ENCODE data around the gene DNM3. TPM values are rescaled to one million over a fixed set of nuclear protein-coding genes. Genes with fewer than 3 reads are reported as not detected.

The DNM3 gene
- total RNA-seq, 1 donor from 2014 or later = 7.7 TPM

GRCh38 chr1:171966426-171967220 lies 125.3 kb downstream of the DNM3 start:
- Mint-ChIP-seq H3K36me3 (ENCODE audit: low read depth, unreplicated experiment) (no peaks in the 10 kb centered on the region), H3K4me1 (ENCODE audit: unreplicated experiment) (peaks cover 3% of the 10 kb centered on the region), H3K9me3 (ENCODE audit: unreplicated experiment) (no peaks in the 10 kb centered on the region), H3K4me3 (ENCODE audit: unreplicated experiment) (no peak overlapping the region), H3K27ac (ENCODE audit: unreplicated experiment) (no peak overlapping the region), H3K27me3 (ENCODE audit: unreplicated experiment) (no peaks in the 10 kb centered on the region)
- TF ChIP-seq, protein P1, sequence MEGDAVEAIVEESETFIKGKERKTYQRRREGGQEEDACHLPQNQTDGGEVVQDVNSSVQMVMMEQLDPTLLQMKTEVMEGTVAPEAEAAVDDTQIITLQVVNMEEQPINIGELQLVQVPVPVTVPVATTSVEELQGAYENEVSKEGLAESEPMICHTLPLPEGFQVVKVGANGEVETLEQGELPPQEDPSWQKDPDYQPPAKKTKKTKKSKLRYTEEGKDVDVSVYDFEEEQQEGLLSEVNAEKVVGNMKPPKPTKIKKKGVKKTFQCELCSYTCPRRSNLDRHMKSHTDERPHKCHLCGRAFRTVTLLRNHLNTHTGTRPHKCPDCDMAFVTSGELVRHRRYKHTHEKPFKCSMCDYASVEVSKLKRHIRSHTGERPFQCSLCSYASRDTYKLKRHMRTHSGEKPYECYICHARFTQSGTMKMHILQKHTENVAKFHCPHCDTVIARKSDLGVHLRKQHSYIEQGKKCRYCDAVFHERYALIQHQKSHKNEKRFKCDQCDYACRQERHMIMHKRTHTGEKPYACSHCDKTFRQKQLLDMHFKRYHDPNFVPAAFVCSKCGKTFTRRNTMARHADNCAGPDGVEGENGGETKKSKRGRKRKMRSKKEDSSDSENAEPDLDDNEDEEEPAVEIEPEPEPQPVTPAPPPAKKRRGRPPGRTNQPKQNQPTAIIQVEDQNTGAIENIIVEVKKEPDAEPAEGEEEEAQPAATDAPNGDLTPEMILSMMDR (IDR thresholded peaks at IDR 0.05; ENCODE audit: unreplicated experiment) = no peak
- DNase-seq (ENCODE audit: low spot score) = no peak

DNA sequence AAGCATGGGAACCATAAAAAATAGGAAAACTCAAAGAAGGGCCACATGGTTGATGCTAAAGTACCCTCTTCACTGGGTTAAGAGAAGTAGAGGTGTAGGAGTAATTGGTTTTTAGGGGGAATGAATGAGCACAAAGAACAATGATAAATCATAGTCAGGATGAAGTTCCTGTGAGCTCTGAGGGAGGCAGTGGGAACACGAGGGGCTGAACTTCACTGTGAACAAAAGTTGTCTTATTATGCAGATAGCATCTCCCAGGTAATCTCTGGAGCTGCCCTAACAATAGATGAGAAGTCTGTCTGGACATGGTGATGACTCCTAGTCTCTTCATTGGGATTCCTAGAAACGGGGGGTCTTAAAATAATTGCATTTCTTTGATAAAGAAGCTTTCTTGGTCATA lies 127.9 kb downstream of the DNM3 start:
- DNase-seq (ENCODE audit: low spot score) = no peak
- peaks cover 3% of the 10 kb centered on the region for H3K4me1 Mint-ChIP-seq (ENCODE audit: unreplicated experiment)
- TF ChIP-seq, protein P1 (IDR thresholded peaks at IDR 0.05; ENCODE audit: unreplicated experiment) = no peak
- H3K27ac Mint-ChIP-seq (ENCODE audit: unreplicated experiment) = no peak overlapping the region
- no peak overlapping the region for H3K4me3 Mint-ChIP-seq (ENCODE audit: unreplicated experiment)
- H3K36me3 Mint-ChIP-seq (ENCODE audit: low read depth, unreplicated experiment) = no peaks in the 10 kb centered on the region
- H3K9me3 Mint-ChIP-seq (ENCODE audit: unreplicated experiment) = no peaks in the 10 kb centered on the region
- no peaks in the 10 kb centered on the region for H3K27me3 Mint-ChIP-seq (ENCODE audit: unreplicated experiment)

DNA sequence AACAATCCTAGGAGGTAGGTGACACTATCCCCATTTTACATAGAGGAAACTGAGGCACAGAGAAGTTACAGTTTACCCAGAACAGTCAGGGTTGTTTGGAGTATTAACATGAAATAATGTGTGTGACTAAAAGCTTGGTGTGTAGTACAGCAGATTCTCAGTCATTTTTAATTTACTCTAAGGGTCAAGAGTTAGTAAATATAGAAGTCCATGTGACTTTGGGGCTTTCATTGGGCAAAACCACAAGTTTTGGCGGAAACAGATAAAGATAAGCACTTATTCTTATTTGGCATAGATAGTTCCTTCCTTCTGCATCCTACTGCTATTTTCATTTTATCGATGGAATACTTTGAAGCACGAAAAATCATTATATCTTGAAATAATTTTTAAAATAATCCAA lies 128.5 kb downstream of the DNM3 start:
- no peaks in the 10 kb centered on the region for H3K36me3 Mint-ChIP-seq (ENCODE audit: low read depth, unreplicated experiment)
- DNase-seq (ENCODE audit: low spot score) = no peak
- H3K27me3 Mint-ChIP-seq (ENCODE audit: unreplicated experiment) = no peaks in the 10 kb centered on the region
- H3K4me1 Mint-ChIP-seq (ENCODE audit: unreplicated experiment) = peaks cover 3% of the 10 kb centered on the region
- H3K4me3 Mint-ChIP-seq (ENCODE audit: unreplicated experiment) = no peak overlapping the region
- TF ChIP-seq, protein P1 (IDR thresholded peaks at IDR 0.05; ENCODE audit: unreplicated experiment) = no peak
- H3K27ac Mint-ChIP-seq (ENCODE audit: unreplicated experiment) = no peak overlapping the region
- no peaks in the 10 kb centered on the region for H3K9me3 Mint-ChIP-seq (ENCODE audit: unreplicated experiment)

- H3K4me1 Mint-ChIP-seq (ENCODE audit: unreplicated experiment) = no peaks in the 10 kb centered on the region
- no peaks in the 10 kb centered on the region for H3K36me3 Mint-ChIP-seq (ENCODE audit: low read depth, unreplicated experiment)
- H3K4me3 Mint-ChIP-seq (ENCODE audit: unreplicated experiment) = no peak overlapping the region
- H3K27me3 Mint-ChIP-seq (ENCODE audit: unreplicated experiment) = no peaks in the 10 kb centered on the region
- no peak overlapping the region for H3K27ac Mint-ChIP-seq (ENCODE audit: unreplicated experiment)
- no peak for DNase-seq (ENCODE audit: low spot score)
- no peaks in the 10 kb centered on the region for H3K9me3 Mint-ChIP-seq (ENCODE audit: unreplicated experiment)
- TF ChIP-seq, protein P1 (IDR thresholded peaks at IDR 0.05; ENCODE audit: unreplicated experiment) = no peak
Measured at GRCh38 chr1:171972846-171973245, 131.5 kb downstream of the DNM3 start.

- no peaks in the 10 kb centered on the region for H3K4me1 Mint-ChIP-seq (ENCODE audit: unreplicated experiment)
- H3K27me3 Mint-ChIP-seq (ENCODE audit: unreplicated experiment) = no peaks in the 10 kb centered on the region
- TF ChIP-seq, protein P1 (IDR thresholded peaks at IDR 0.05; ENCODE audit: unreplicated experiment) = no peak
- H3K4me3 Mint-ChIP-seq (ENCODE audit: unreplicated experiment) = no peak overlapping the region
- H3K9me3 Mint-ChIP-seq (ENCODE audit: unreplicated experiment) = no peaks in the 10 kb centered on the region
- no peak overlapping the region for H3K27ac Mint-ChIP-seq (ENCODE audit: unreplicated experiment)
- H3K36me3 Mint-ChIP-seq (ENCODE audit: low read depth, unreplicated experiment) = no peaks in the 10 kb centered on the region
- DNase-seq (ENCODE audit: low spot score) = no peak
Measured at GRCh38 chr1:171973421-171973820, 132.1 kb downstream of the DNM3 start.

All from endothelial cell (in vitro differentiated cells).